Neural cell (in vitro differentiated cells): ENCODE data around the gene ZFP36. TPM values are rescaled to one million over a fixed set of nuclear protein-coding genes. Genes with fewer than 3 reads are reported as not detected.

Experiments used
- H2AFZ ChIP-seq: fragments of 200-600, 300-800 bp; sonication (generic), shearing (Covaris generic); 2 replicates; pipeline ENCODE4 v1.6.0; 2014; ENCODE audit warnings: low read depth, mild to moderate bottlenecking, antibody characterized with exemption, low read length, moderate library complexity
- H3F3A ChIP-seq: fragments of 200-600 bp; shearing (Covaris generic); 2 replicates; pipeline ENCODE4 v1.6.1; 2016; ENCODE audit warnings: mild to moderate bottlenecking, moderate library complexity, mixed read lengths, antibody characterized with exemption, low read length; ENCODE audit not compliant: insufficient read depth, poor library complexity, severe bottlenecking
- H3K27ac ChIP-seq: fragments of 200-600, 300-800 bp; sonication (generic), shearing (Covaris generic); 2 replicates; pipeline ENCODE4 v1.5.1; 2014; ENCODE audit warnings: mild to moderate bottlenecking, low read length, moderate library complexity
- H3K27me3 ChIP-seq: fragments of 300-800, 200-600 bp; sonication (generic), shearing (Covaris generic); 2 replicates; pipeline ENCODE4 v1.6.0; 2014; ENCODE audit warnings: mild to moderate bottlenecking, low read depth, low read length, moderate library complexity; ENCODE audit not compliant: insufficient read depth
- H3K36me3 ChIP-seq: fragments of 300-800, 200-600 bp; sonication (generic), shearing (Covaris generic); 2 replicates; pipeline ENCODE4 v1.5.1; 2014; ENCODE audit warnings: mild to moderate bottlenecking, antibody characterized with exemption, low read length, moderate library complexity; ENCODE audit not compliant: insufficient read depth
- H3K4me2 ChIP-seq: fragments of 300-800, 200-600 bp; sonication (generic), shearing (Covaris generic); 2 replicates; pipeline ENCODE4 v1.6.0; 2014; ENCODE audit warnings: mild to moderate bottlenecking, low read length
- H3K4me3 ChIP-seq: fragments of 300-800, 200-600 bp; sonication (generic), shearing (Covaris generic); 2 replicates; pipeline ENCODE4 v1.5.1; 2014; ENCODE audit warnings: mild to moderate bottlenecking, low read length, moderate library complexity
- H3K79me2 ChIP-seq: fragments of 200-600 bp; shearing (Covaris generic); replicated peaks from 2 replicates; pipeline ENCODE4 v1.6.0; 2014; ENCODE audit warnings: mild to moderate bottlenecking, low read length, moderate library complexity; ENCODE audit not compliant: insufficient read depth
- H3K9ac ChIP-seq: fragments of 300-800, 200-600 bp; sonication (generic), shearing (Covaris generic); 2 replicates; pipeline ENCODE4 v1.6.1; 2016; ENCODE audit warnings: mild to moderate bottlenecking, low read length, mixed read lengths
- H3K9me2 ChIP-seq: fragments of 200-600 bp; shearing (Covaris generic); 2 replicates; pipeline ENCODE4 v1.6.1; 2016; ENCODE audit warnings: mild to moderate bottlenecking, low read length, mixed read lengths; ENCODE audit not compliant: insufficient read depth
- H3K9me3 ChIP-seq: fragments of 200-600, 300-800 bp; sonication (generic), shearing (Covaris generic); 2 replicates; pipeline ENCODE4 v1.6.1; 2016; ENCODE audit warnings: mild to moderate bottlenecking, mixed run types, low read length, moderate library complexity, mixed read lengths
- H4K20me1 ChIP-seq: fragments of 200-600 bp; shearing (Covaris generic); 2 replicates; pipeline ENCODE4 v1.6.1; 2016; ENCODE audit warnings: mild to moderate bottlenecking, mixed run types; ENCODE audit not compliant: insufficient read depth
- CTCF ChIP-seq: fragments of 450-650 bp; IDR thresholded peaks from 2 replicates; pipeline ENCODE4 v1.5.1; 2014; ENCODE audit warnings: antibody characterized with exemption, mild to moderate bottlenecking, moderate library complexity; ENCODE audit not compliant: poor library complexity, severe bottlenecking
- EP300 ChIP-seq: fragments of 450-650 bp; conservative IDR thresholded peaks from 2 replicates; pipeline ENCODE4 v1.6.1; 2014; ENCODE audit warnings: antibody characterized with exemption, mild to moderate bottlenecking, moderate library complexity; ENCODE audit not compliant: poor library complexity, severe bottlenecking
- EZH2 ChIP-seq: fragments of 200-600, 300-800 bp; shearing (Covaris generic), sonication (generic); IDR thresholded peaks from 2 replicates; pipeline ENCODE4 v1.6.1; 2014; ENCODE audit warnings: antibody characterized with exemption, low read length, borderline replicate concordance, mild to moderate bottlenecking; ENCODE audit not compliant: insufficient read depth, poor library complexity, severe bottlenecking
- MXI1 ChIP-seq: fragments of 450-650 bp; conservative IDR thresholded peaks from 2 replicates; pipeline ENCODE4 v1.6.1; 2014; ENCODE audit warnings: antibody characterized with exemption, mild to moderate bottlenecking; ENCODE audit not compliant: poor library complexity, severe bottlenecking
- POLR2AphosphoS5 ChIP-seq: IDR thresholded peaks from 2 replicates; pipeline ENCODE4 v1.6.1; 2012
- RAD21 ChIP-seq: fragments of 450-650 bp; conservative IDR thresholded peaks from 2 replicates; pipeline ENCODE4 v1.6.1; 2014; ENCODE audit warnings: antibody characterized with exemption, mild to moderate bottlenecking, moderate library complexity
- REST ChIP-seq: IDR thresholded peaks from 2 replicates; pipeline ENCODE4 v1.6.1; 2012; ENCODE audit warnings: borderline replicate concordance
- SMC3 ChIP-seq: fragments of 450-650 bp; conservative IDR thresholded peaks from 2 replicates; pipeline ENCODE4 v1.6.1; 2014; ENCODE audit warnings: antibody characterized with exemption, mild to moderate bottlenecking, moderate library complexity; ENCODE audit not compliant: poor library complexity
- TAF1 ChIP-seq: IDR thresholded peaks from 2 replicates; pipeline ENCODE4 v1.6.1; 2012; ENCODE audit warnings: low read depth
- polyA plus RNA-seq: library from polyadenylated mRNA; depleted of rRNA; stranded (reverse); fragments of >200 nt; gene quantifications from 2 replicates; pipeline ENCODE4 v1.2.3, GENCODE V29; 2014

Gene ZFP36
- polyA plus RNA-seq, 1 donor from 2014 or later: not detected

- TF ChIP-seq RAD21 (no peak), CTCF (no peak), SMC3 (no peak), TAF1 (no peak), REST (no peak), EZH2 (no peak), EP300 (no peak), MXI1 (no peak), POLR2AphosphoS5 (no peak)
- H3K4me2 ChIP-seq: peak overlapping the region; percentile 35
- H3K27me3 ChIP-seq: peaks cover 52% of the 10 kb centered on the region
- H3K36me3 ChIP-seq: no peaks in the 10 kb centered on the region
- H3K9ac ChIP-seq: peak overlapping the region; percentile 52
- peak overlapping the region; percentile 67 for H3K4me3 ChIP-seq
- no peaks in the 10 kb centered on the region for H4K20me1 ChIP-seq
- no peaks in the 10 kb centered on the region for H3F3A ChIP-seq
- no peaks in the 10 kb centered on the region for H3K9me2 ChIP-seq
- no peaks in the 10 kb centered on the region for H3K9me3 ChIP-seq
- H3K79me2 ChIP-seq: peaks cover 9% of the 10 kb centered on the region
- no peak overlapping the region for H3K27ac ChIP-seq
- no peak overlapping the region for H2AFZ ChIP-seq
Observed at GRCh38 chr19:39409208-39410016, 2.8 kb downstream of the ZFP36 start.

GRCh38 chr19:39410017-39410830 lies 3.6 kb downstream of the ZFP36 start:
- no peak overlapping the region for H3K4me2 ChIP-seq
- no peaks in the 10 kb centered on the region for H3K36me3 ChIP-seq
- H3K9ac ChIP-seq: peak overlapping the region; percentile 52
- no peaks in the 10 kb centered on the region for H4K20me1 ChIP-seq
- peak overlapping the region; percentile 67 for H3K4me3 ChIP-seq
- H3F3A ChIP-seq: no peaks in the 10 kb centered on the region
- H3K9me3 ChIP-seq: no peaks in the 10 kb centered on the region
- no peak for TF ChIP-seq MXI1
- H3K79me2 ChIP-seq: peaks cover 18% of the 10 kb centered on the region
- no peak overlapping the region for H3K27ac ChIP-seq
- H3K27me3 ChIP-seq: peaks cover 52% of the 10 kb centered on the region
- H2AFZ ChIP-seq: no peak overlapping the region
- H3K9me2 ChIP-seq: no peaks in the 10 kb centered on the region
